Psoas muscle (tissue), 8 donors: ENCODE data around the gene DHRS13. TPM values are rescaled to one million over a fixed set of nuclear protein-coding genes. Genes with fewer than 3 reads are reported as not detected.
A peak's percentile ranks its signal among the peaks of the same experiment; 100 is the strongest.

Experiments
- ATAC-seq, 4 donors: fragments of 200-7000 bp; cut with Tn5 transposase; one replicate each; pipeline ENCODE4 v1.9.1; 2020; ENCODE audit warnings: moderate library complexity in 3 of 4, mild to moderate bottlenecking in 2 of 4
- DNase-seq, 2 donors: peaks; one replicate each; pipeline ENCODE4 v3.0.0-alpha.2; 2020
- H3K27ac ChIP-seq: fragments of 200-600 bp; one replicate; pipeline ENCODE4 v1.8.0; 2022
- H3K27me3 ChIP-seq, 3 donors: fragments of 200-600 bp in 1 of 3; one replicate each; pipeline versions ENCODE4 v1.6.1 to v1.8.0; 2013 to 2022; ENCODE audit warnings: low read length in 2 of 3, mild to moderate bottlenecking in 2 of 3, moderate library complexity in 1 of 3; ENCODE audit not compliant: insufficient read depth in 3 of 3
- H3K36me3 ChIP-seq, 2 donors: fragments of 200-600 bp in 1 of 2; one replicate each; pipeline versions ENCODE4 v1.6.1 to v1.8.0; 2013 to 2022; ENCODE audit warnings: low read depth in 1 of 2, mild to moderate bottlenecking in 1 of 2, moderate library complexity in 1 of 2; ENCODE audit not compliant: insufficient read depth in 1 of 2
- H3K4me1 ChIP-seq: fragments of 200-600 bp; one replicate; pipeline ENCODE4 v1.8.0; 2022
- H3K4me3 ChIP-seq: fragments of 200-600 bp; one replicate; pipeline ENCODE4 v1.8.0; 2022; ENCODE audit warnings: mild to moderate bottlenecking
- H3K9me3 ChIP-seq: fragments of 200-600 bp; one replicate; pipeline ENCODE4 v1.8.0; 2022
- WGBS, 3 donors: extraction: QIAGEN DNeasy Blood & Tissue Kit; methylation state at CpG; one replicate each; pipeline versions ENCODE4 v1.1.6 to v1.1.7; 2013; 5-methylcytosine and 5-hydroxymethylcytosine counted together
- intact Hi-C, 2 donors: fragments of 100-400 bp; cut with DNase I; formaldehyde crosslinking; loops; one replicate each; pipeline versions ENCODE4 v1.11.0 to v1.14.2; 2022
- polyA plus RNA-seq, 3 donors: library from polyadenylated mRNA; stranded (reverse); fragments of 200-250 nt; gene quantifications; one replicate each; pipeline ENCODE4 v1.2.3, GENCODE V29; 2013
- total RNA-seq, 4 donors: library from RNA; stranded (reverse); fragmentation: NEBNext Ultra II Directional in 2 of 4; extraction: Animal tissue kit (Norgen Biotek cat#: 25700) in 2 of 4; gene quantifications; one replicate each; pipeline versions ENCODE4 v1.2.1 to v1.2.4, GENCODE V29; 2021 to 2023
- TF ChIP-seq, protein P1 (sequence below): fragments of 200-600 bp; IDR thresholded peaks from one replicate; pipeline ENCODE4 v1.8.0; 2022; ENCODE audit warnings: antibody characterized with exemption
- donor health status: healthy with polysubstance abuse.
- donor health status: DM: no; HTN: no; CAD: no; lungs with moderate emphysema.
- donor health status: Bipolar disorder and iron deficiency.
- donor health status: healthy.
- donor health status: DM: yes; HTN: yes; CAD: no.
- donor health status: DM: no; HTN: no; CAD: no.
- donor health status: DM: no; HTN: no; CAD: no.
- donor health status: DM: yes; HTN: yes; CAD: no.

The DHRS13 gene
- total and polyA plus RNA-seq, 7 donors, result 0.48 to 2.7 (median 1.2) TPM

DNA sequence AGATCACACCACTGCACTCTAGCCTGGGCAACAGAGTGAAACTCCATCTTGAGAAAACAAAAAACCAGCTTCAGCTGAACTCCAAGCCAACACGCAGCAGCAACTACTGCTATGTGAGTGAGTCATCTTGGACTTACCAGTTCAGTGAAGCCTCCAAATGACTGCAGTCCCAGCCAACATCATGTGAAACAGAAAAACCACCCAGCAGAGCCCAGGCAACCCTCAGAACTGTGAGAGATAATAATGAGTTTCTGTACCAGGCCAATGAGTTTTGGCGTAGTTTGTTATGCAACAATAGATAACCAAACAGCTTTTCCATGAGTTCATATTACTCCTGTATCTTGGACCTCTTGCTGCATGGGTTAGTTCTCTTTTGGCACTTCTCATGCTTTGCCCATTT, 25.2 kb upstream of the DHRS13 start:
- Histone ChIP-seq H3K9me3 (peaks cover 7% of the 10 kb centered on the region), H3K27ac (no peak overlapping the region), H3K36me3 (peaks cover 6 to 26% of the 10 kb centered on the region in 2 donors), H3K4me1 (peaks cover 23% of the 10 kb centered on the region), H3K4me3 (no peak overlapping the region), H3K27me3 (no peaks in the 10 kb centered on the region)
- ATAC-seq (peak in 1 of 4 donors; percentile 40), DNase-seq (no peak)
- WGBS, 3 donors, result 89 to 97% (median 93%) methylated on average over 2 of the region's 2 CpGs
- TF ChIP-seq, protein P1, sequence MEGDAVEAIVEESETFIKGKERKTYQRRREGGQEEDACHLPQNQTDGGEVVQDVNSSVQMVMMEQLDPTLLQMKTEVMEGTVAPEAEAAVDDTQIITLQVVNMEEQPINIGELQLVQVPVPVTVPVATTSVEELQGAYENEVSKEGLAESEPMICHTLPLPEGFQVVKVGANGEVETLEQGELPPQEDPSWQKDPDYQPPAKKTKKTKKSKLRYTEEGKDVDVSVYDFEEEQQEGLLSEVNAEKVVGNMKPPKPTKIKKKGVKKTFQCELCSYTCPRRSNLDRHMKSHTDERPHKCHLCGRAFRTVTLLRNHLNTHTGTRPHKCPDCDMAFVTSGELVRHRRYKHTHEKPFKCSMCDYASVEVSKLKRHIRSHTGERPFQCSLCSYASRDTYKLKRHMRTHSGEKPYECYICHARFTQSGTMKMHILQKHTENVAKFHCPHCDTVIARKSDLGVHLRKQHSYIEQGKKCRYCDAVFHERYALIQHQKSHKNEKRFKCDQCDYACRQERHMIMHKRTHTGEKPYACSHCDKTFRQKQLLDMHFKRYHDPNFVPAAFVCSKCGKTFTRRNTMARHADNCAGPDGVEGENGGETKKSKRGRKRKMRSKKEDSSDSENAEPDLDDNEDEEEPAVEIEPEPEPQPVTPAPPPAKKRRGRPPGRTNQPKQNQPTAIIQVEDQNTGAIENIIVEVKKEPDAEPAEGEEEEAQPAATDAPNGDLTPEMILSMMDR, result no peak
- intact Hi-C loops, result no loop called here

DNA sequence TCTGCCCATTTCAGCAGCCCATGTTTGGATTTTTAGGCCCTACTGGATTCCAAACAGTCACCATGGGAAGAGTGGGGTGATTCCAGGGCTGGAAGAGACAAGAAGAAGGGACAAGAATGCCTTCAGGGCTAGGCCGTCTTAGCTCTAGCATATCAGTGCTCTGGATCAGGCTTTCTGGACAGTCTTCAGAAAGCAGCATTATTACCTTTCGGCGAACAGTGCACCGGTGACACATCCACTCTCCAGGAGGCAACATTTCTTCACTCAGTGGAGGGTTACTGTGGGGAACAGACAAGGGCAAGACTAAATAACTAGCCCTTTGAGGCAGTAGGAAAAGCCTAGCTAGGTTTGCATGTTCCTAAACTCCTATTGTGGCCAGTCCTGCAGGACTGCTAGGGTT, 23.9 kb upstream of the DHRS13 start:
- 92 to 98% (median 93%) methylated on average over 4 of the region's 4 CpGs for WGBS, 3 donors
- TF ChIP-seq, protein P1, result no peak
- Histone ChIP-seq H3K4me1 (peaks cover 18% of the 10 kb centered on the region), H3K36me3 (peaks cover 6 to 39% of the 10 kb centered on the region in 2 donors), H3K9me3 (peaks cover 7% of the 10 kb centered on the region), H3K4me3 (no peak overlapping the region), H3K27me3 (no peaks in the 10 kb centered on the region), H3K27ac (peak overlapping the region; percentile 75)
- no peak for DNase-seq
- ATAC-seq, result peak in 2 of 4 donors; percentile 11 to 32
- intact Hi-C loops, result no loop called here

DNA sequence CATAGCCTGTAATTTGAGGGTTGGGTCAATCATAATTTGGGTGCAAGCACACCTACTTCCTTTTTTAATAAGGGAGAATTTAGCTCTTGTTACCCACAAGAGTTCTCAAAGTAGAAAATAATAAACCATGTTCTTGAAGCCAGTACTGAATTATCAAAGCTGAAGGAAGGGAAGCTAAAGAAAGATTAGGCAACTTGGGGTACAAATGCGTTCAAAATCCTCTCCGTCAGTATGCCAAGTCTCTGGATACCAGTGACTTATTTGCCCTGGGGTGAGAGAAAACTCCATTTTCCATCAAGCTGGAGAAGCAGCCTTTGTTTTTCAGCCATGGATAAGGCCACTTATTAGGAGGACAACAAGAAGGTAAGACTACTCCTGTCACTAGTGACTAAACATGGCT, 23.5 kb upstream of the DHRS13 start:
- peaks cover 7% of the 10 kb centered on the region for H3K9me3 ChIP-seq
- no peak for ATAC-seq
- 75 to 80% (median 78%) methylated on average over 2 of the region's 2 CpGs for WGBS, 3 donors
- TF ChIP-seq, protein P1, result no peak
- no peak for DNase-seq
- intact Hi-C loops, result no loop called here
- H3K36me3 ChIP-seq, result peaks cover 6 to 43% of the 10 kb centered on the region in 2 donors
- H3K4me3 ChIP-seq, result no peak overlapping the region
- H3K4me1 ChIP-seq, result peaks cover 18% of the 10 kb centered on the region
- H3K27me3 ChIP-seq, result no peaks in the 10 kb centered on the region
- peak overlapping the region; percentile 75 for H3K27ac ChIP-seq

GRCh38 chr17:28925912-28926365, 23.1 kb upstream of the DHRS13 start:
- TF ChIP-seq, protein P1, result no peak
- intact Hi-C loops, result no loop called here
- Histone ChIP-seq H3K9me3 (peaks cover 7% of the 10 kb centered on the region), H3K4me3 (no peak overlapping the region), H3K4me1 (peaks cover 18% of the 10 kb centered on the region), H3K36me3 (peaks cover 6 to 47% of the 10 kb centered on the region in 2 donors), H3K27me3 (no peaks in the 10 kb centered on the region), H3K27ac (peak overlapping the region; percentile 75)
- 40 to 51% (median 50%) methylated on average over 2 of the region's 2 CpGs for WGBS, 3 donors
- DNase-seq (no peak), ATAC-seq (peak; percentile 54 to 74 (median 70))

DNA sequence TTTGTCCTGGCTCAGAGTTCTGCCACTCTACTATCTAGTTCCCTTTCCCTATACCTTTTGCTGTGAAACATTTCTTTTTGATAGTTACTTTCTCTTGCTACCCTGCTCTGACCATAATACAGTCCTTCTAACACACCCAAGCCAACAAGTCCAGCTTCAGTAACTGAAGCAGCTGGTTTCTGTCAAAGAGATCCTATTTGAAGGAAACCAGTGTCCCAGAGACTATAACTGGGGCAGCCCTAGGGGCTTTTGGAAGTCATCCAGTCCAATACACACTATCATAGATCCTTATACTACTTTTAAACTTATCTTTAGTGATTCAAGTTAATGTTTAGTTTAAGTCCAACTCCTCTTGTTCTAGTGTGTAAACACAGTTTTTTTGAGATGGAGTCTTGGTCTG, 17.3 kb upstream of the DHRS13 start:
- DNase-seq (no peak), ATAC-seq (no peak)
- H3K4me3 ChIP-seq, result no peak overlapping the region
- no peak overlapping the region for H3K27ac ChIP-seq
- TF ChIP-seq, protein P1, result no peak
- intact Hi-C loops, result no loop called here
- no peaks in the 10 kb centered on the region for H3K9me3 ChIP-seq
- peaks cover 19% of the 10 kb centered on the region for H3K4me1 ChIP-seq
- H3K36me3 ChIP-seq, result peaks cover 9 to 99% of the 10 kb centered on the region in 2 donors
- no peaks in the 10 kb centered on the region for H3K27me3 ChIP-seq
